A673 (cell line): ENCODE data around the gene POMT2. TPM values are rescaled to one million over a fixed set of nuclear protein-coding genes. Genes with fewer than 3 reads are reported as not detected.

ENCODE experiments used
- BruUV-seq: library from RNA; stranded (reverse); fragments of 400-500 nt; replicated peaks from 2 replicates; lab custom pipeline; 2021; lab: Mats Ljungman, UMichigan
- CTCF ChIA-PET: fragments of 300-600 bp; sonication (Branson Sonifier 250); formaldehyde crosslinking; loops from one replicate; lab custom pipeline; 2022; ENCODE audit warnings: antibody characterized with exemption; lab: Charles Lee
- POLR2A ChIA-PET: fragments of 300-600 bp; sonication (Branson Sonifier 250); formaldehyde crosslinking; loops from one replicate; lab custom pipeline; 2022; ENCODE audit warnings: antibody characterized with exemption; ENCODE audit not compliant: low non-redundant PET; lab: Charles Lee
- DNase-seq: peaks from one replicate; pipeline ENCODE4 v3.0.0-alpha.2; 2015; ENCODE audit warnings: low spot score
- H3K27ac ChIP-seq: fragments of 200-600 bp; sonication (generic); 2 replicates; pipeline ENCODE4 v1.5.1; 2016; ENCODE audit warnings: mixed run types, low read depth, mild to moderate bottlenecking, mixed read lengths, antibody characterized with exemption, low read length; ENCODE audit not compliant: poor library complexity, severe bottlenecking
- H3K27me3 ChIP-seq: fragments of 200-600 bp; sonication (generic); replicated peaks from 2 replicates; pipeline ENCODE4 v1.6.1; 2017; ENCODE audit warnings: mixed run types, low read depth, mild to moderate bottlenecking, mixed read lengths, antibody characterized with exemption, low read length; ENCODE audit not compliant: insufficient read depth, poor library complexity
- H3K36me3 ChIP-seq: fragments of 200-600 bp; sonication (generic); 2 replicates; pipeline ENCODE4 v1.6.1; 2016; ENCODE audit warnings: mixed run types, mild to moderate bottlenecking, mixed read lengths, antibody characterized with exemption, low read length; ENCODE audit not compliant: insufficient read depth, poor library complexity, severe bottlenecking
- H3K4me1 ChIP-seq: fragments of 200-600 bp; sonication (generic); 2 replicates; pipeline ENCODE4 v1.6.1; 2017; ENCODE audit warnings: mixed run types, mild to moderate bottlenecking, mixed read lengths, antibody characterized with exemption, low read length; ENCODE audit not compliant: insufficient read depth, poor library complexity, severe bottlenecking
- H3K4me3 ChIP-seq: fragments of 200-600 bp; sonication (generic); 2 replicates; pipeline ENCODE4 v1.5.1; 2016; ENCODE audit warnings: low read depth, mixed run types, mild to moderate bottlenecking, mixed read lengths, low read length; ENCODE audit not compliant: poor library complexity, severe bottlenecking
- H3K9me3 ChIP-seq: fragments of 200-600 bp; sonication (generic); 2 replicates; pipeline ENCODE4 v1.6.1; 2016; ENCODE audit warnings: mixed run types, low read depth, mild to moderate bottlenecking, mixed read lengths, antibody characterized with exemption, low read length; ENCODE audit not compliant: poor library complexity, severe bottlenecking
- EZH2 ChIP-seq: fragments of 200-600 bp; sonication (generic); IDR thresholded peaks from 2 replicates; pipeline ENCODE4 v1.6.1; 2017; ENCODE audit warnings: borderline replicate concordance, low read depth, mild to moderate bottlenecking, mixed read lengths, antibody characterized with exemption, low read length; ENCODE audit not compliant: poor library complexity, severe bottlenecking
- intact Hi-C: fragments of 100-400 bp; cut with micrococcal nuclease; formaldehyde crosslinking; loops from one replicate; pipeline ENCODE4 v1.10.0; 2022; ENCODE audit not compliant: unreplicated experiment
- total RNA-seq: library from RNA; stranded (reverse); gene quantifications from 2 replicates; pipeline ENCODE4 v1.2.3, GENCODE V29; 2021
- TF ChIP-seq, protein P1 (sequence below): fragments of 300-800, 200-600 bp; sonication (generic); conservative IDR thresholded peaks from 2 replicates; pipeline ENCODE4 v1.5.1; 2017; ENCODE audit warnings: low read depth, mild to moderate bottlenecking, antibody characterized with exemption, low read length, moderate library complexity, mixed read lengths

The POMT2 gene
- total RNA-seq, 1 experiment from 2014 or later, result 55.6 TPM

DNA sequence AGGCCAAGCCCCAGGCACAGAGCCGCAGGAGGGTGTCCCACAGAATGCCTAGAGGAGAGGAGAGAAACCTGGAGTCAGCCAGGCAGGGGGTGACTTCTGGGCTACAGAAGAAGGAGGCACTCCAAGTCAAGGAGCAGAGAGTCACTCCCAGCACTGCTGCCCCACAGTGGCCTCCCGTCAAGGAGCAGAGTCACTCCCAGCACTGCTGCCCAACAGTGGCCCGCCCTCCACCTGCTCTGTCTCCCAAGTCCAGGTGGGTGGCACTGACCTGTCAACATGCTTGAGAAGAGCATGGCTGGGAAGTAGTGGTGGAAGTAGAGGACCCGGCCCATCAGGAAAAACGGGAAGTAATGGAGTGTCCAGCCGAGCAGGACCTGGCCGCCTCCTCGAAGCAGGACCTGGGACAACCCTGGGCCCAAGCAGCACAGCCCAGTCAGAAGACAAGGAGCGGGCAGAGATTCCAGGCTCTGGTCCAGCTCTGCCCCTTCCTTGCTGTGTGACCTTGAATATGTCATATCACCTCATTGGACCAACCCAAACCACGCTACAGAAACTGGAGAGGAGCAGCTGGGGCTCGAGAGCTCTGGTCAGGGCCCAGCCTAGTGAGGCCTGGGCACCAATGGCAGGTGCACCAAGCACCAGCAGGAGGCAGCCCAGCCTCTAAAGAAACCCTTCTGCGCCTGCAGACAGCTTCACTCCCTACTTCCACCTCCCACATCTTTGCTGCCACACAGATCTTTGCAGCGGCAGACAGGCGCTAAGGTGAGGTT, 42.0 kb downstream of the POMT2 start:
- Histone ChIP-seq H3K9me3 (no peaks in the 10 kb centered on the region), H3K4me1 (no peaks in the 10 kb centered on the region), H3K4me3 (no peak overlapping the region), H3K27me3 (no peaks in the 10 kb centered on the region), H3K27ac (no peak overlapping the region), H3K36me3 (no peaks in the 10 kb centered on the region)
- POLR2A ChIA-PET, result no interaction called here
- DNase-seq, result no peak
- BruUV-seq, result no TSS peak
- TF ChIP-seq, protein P1, sequence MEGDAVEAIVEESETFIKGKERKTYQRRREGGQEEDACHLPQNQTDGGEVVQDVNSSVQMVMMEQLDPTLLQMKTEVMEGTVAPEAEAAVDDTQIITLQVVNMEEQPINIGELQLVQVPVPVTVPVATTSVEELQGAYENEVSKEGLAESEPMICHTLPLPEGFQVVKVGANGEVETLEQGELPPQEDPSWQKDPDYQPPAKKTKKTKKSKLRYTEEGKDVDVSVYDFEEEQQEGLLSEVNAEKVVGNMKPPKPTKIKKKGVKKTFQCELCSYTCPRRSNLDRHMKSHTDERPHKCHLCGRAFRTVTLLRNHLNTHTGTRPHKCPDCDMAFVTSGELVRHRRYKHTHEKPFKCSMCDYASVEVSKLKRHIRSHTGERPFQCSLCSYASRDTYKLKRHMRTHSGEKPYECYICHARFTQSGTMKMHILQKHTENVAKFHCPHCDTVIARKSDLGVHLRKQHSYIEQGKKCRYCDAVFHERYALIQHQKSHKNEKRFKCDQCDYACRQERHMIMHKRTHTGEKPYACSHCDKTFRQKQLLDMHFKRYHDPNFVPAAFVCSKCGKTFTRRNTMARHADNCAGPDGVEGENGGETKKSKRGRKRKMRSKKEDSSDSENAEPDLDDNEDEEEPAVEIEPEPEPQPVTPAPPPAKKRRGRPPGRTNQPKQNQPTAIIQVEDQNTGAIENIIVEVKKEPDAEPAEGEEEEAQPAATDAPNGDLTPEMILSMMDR, result no peak
- TF ChIP-seq EZH2, result no peak
- intact Hi-C loops, result no loop called here
- CTCF ChIA-PET, result no interaction called here

DNA sequence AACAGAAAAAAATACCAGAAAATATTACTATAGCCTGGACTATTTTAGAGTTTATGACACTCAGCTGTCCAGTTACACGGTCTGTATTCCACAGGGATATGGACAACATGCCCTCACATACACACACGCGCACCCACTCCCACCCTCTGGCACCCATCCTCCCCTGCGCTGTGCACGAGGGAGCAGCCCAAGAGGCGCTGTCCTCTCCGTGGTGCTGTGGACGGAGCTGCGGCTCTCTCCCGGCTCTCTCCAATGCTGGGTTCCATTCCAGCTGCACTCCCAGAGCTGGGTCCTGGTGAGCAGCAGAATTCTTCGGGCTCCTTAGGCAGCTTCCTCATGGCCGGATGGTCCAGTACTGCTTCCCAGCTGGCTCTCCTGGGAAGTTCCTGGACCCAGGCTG, 43.7 kb downstream of the POMT2 start:
- ChIA-PET CTCF (no interaction called here), POLR2A (no interaction called here)
- Histone ChIP-seq H3K27me3 (no peaks in the 10 kb centered on the region), H3K4me1 (no peaks in the 10 kb centered on the region), H3K36me3 (no peaks in the 10 kb centered on the region), H3K4me3 (no peak overlapping the region), H3K27ac (no peak overlapping the region), H3K9me3 (no peaks in the 10 kb centered on the region)
- no peak for DNase-seq
- TF ChIP-seq, protein P1, result no peak
- TF ChIP-seq EZH2, result no peak
- BruUV-seq, result no TSS peak
- intact Hi-C loops, result no loop called here

DNA sequence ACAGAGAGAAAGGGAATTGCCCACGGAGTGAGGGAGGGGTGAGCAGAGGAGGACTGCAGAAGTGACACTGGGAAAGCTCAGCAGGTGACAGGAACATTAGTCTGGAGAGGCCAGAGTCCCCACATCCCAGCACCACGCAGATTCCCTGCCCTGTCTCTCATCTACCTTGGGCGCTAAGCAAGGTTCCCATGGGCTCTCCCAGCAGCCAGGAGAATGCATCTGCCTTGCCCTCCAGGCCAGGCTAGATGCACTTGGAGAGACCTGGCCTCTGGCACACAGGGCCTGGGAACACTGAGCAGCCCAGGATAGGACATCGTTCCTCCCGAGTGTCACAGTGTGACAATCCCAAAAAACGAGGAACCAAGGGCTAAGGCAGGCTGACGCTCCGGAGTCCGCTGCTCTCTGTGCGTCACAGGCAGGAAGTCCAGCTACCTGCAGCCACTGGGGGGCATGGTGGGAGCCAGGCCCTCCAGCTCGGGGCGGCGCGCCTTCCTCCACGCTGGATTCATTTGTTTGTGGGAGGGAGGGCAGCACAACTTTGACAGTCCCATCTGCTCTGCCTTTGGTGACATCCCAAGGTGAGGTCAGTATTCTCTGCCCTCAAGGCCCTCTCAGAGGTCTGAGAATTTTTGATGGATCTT, 44.3 kb downstream of the POMT2 start:
- no peak for DNase-seq
- ChIA-PET CTCF (no interaction called here), POLR2A (no interaction called here)
- no TSS peak for BruUV-seq
- Histone ChIP-seq H3K4me1 (no peaks in the 10 kb centered on the region), H3K27me3 (peaks cover 4% of the 10 kb centered on the region), H3K36me3 (no peaks in the 10 kb centered on the region), H3K4me3 (no peak overlapping the region), H3K27ac (no peak overlapping the region), H3K9me3 (no peaks in the 10 kb centered on the region)
- intact Hi-C loops, result no loop called here
- TF ChIP-seq EZH2, result no peak
- TF ChIP-seq, protein P1, result no peak
